Activated CD8-positive, alpha-beta memory T cell treated with anti-CD3 and anti-CD28 coated beads, Interleukin-2, amount 10 ng/mL, durations not matched to agents 7 days and 5 days (primary cell): Measurements from ENCODE around the gene FAM107B. TPM values are rescaled to one million over a fixed set of nuclear protein-coding genes. Genes with fewer than 3 reads are reported as not detected.
A peak's percentile ranks its signal among the peaks of the same experiment; 100 is the strongest.

Experiments used
- ATAC-seq: fragments of 150-1000 bp; cut with Tn5 transposase; one replicate; pipeline ENCODE4 v1.10.0; 2021; ENCODE audit warnings: moderate library complexity
- CTCF ChIA-PET: fragments of 350-600 bp; sonication (Branson Sonifier 250); formaldehyde crosslinking; loops from one replicate; lab custom pipeline; 2021; ENCODE audit warnings: antibody characterized with exemption; lab: Charles Lee
- DNase-seq: peaks from one replicate; pipeline ENCODE4 v3.0.0-alpha.2; 2020
- H3K27ac Mint-ChIP-seq: one replicate; pipeline ENCODE4 v1.8.0; 2021; ENCODE audit warnings: mild to moderate bottlenecking, mixed read lengths
- H3K27me3 Mint-ChIP-seq: one replicate; pipeline ENCODE4 v1.8.0; 2021; ENCODE audit warnings: mixed read lengths
- H3K36me3 Mint-ChIP-seq: one replicate; pipeline ENCODE4 v1.8.0; 2021; ENCODE audit warnings: mild to moderate bottlenecking, mixed read lengths
- H3K4me1 Mint-ChIP-seq: one replicate; pipeline ENCODE4 v1.8.0; 2021; ENCODE audit warnings: mixed read lengths
- H3K4me3 Mint-ChIP-seq: one replicate; pipeline ENCODE4 v1.8.0; 2021; ENCODE audit warnings: mild to moderate bottlenecking, moderate library complexity, mixed read lengths
- H3K9me3 Mint-ChIP-seq: one replicate; pipeline ENCODE4 v1.8.0; 2022; ENCODE audit warnings: low read depth, mixed read lengths
- total RNA-seq, 2 experiments: library from RNA; stranded (reverse); gene quantifications; one replicate each; pipeline ENCODE4 v1.2.3, GENCODE V29; 2021

The FAM107B gene
- total RNA-seq, 2 experiments from 2014 or later: 114 to 208 TPM

- H3K4me1 Mint-ChIP-seq: peaks cover 55% of the 10 kb centered on the region
- CTCF ChIA-PET: no interaction called here
- H3K36me3 Mint-ChIP-seq: peaks cover 45% of the 10 kb centered on the region
Measured at GRCh38 chr10:14530465-14530864, 244.2 kb downstream of the FAM107B start.

GRCh38 chr10:14529351-14529750 is 245.3 kb downstream of the FAM107B start:
- Mint-ChIP-seq H3K4me3 (no peak overlapping the region), H3K4me1 (peaks cover 59% of the 10 kb centered on the region), H3K27me3 (no peaks in the 10 kb centered on the region), H3K36me3 (peaks cover 43% of the 10 kb centered on the region), H3K27ac (no peak overlapping the region), H3K9me3 (no peaks in the 10 kb centered on the region)
- ATAC-seq (no peak), DNase-seq (no peak)
- CTCF ChIA-PET: interaction anchor here (0.9 to 1.6 kb wide), 7 partner anchors 8 to 294 kb away, joined by 3 to 9 read pairs (median 4); no protein-coding TSS in a partner anchor

More at GRCh38 chr10:14530465-14530864, 244.2 kb downstream of the FAM107B start:
- ATAC-seq (no peak), DNase-seq (no peak)
- Mint-ChIP-seq H3K27ac (no peak overlapping the region), H3K9me3 (no peaks in the 10 kb centered on the region), H3K4me3 (no peak overlapping the region), H3K27me3 (no peaks in the 10 kb centered on the region)

DNA sequence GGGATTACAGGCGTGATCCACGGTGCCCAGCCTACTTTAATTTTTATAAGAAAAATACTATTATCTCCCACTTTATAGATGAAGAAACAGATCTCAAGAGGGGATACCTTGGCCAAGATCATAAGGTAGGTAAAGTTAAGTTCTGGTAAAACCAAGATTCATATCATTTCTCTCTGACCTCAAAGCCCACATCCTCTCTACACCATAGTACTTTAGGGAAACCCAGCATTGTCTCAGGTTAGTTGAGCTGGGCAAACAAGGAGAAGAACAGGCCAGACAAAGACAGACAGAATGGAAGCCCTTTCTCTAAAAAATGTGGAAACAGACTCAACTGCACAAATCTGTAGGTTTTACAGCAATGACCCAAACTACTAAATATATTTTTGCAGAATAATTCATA is 246.2 kb downstream of the FAM107B start:
- Mint-ChIP-seq H3K27me3 (no peaks in the 10 kb centered on the region), H3K9me3 (no peaks in the 10 kb centered on the region), H3K4me1 (peaks cover 59% of the 10 kb centered on the region), H3K36me3 (peaks cover 43% of the 10 kb centered on the region), H3K27ac (peak overlapping the region; percentile 57), H3K4me3 (peak overlapping the region; percentile 3)
- DNase-seq (no peak), ATAC-seq (peak; percentile 94)
- CTCF ChIA-PET: interaction anchor here (1.1 to 1.6 kb wide), 6 partner anchors 9 to 295 kb away, joined by 3 to 9 read pairs (median 6); no protein-coding TSS in a partner anchor

DNA sequence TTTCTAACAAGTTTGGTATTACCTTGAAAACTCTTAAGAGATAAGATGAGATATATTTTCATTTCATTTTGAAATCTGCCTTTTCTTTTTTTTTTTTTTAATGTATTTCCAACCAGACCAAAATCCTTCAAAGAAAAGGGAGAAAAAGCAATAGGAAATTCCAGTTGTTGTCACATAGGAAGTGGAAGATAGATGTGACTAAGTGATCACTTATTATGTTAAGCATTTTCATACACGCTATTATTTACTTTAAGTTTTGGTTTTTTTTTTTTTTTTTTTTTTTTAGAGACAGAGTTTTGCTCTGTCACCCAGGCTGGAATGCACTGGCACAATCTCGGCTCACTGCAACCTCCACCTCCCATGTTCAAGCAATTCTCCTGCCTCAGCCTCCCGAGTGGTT is 246.8 kb downstream of the FAM107B start:
- H3K36me3 Mint-ChIP-seq: peaks cover 45% of the 10 kb centered on the region
- ATAC-seq (no peak), DNase-seq (no peak)
- no peaks in the 10 kb centered on the region for H3K27me3 Mint-ChIP-seq
- H3K4me3 Mint-ChIP-seq: no peak overlapping the region
- H3K9me3 Mint-ChIP-seq: no peaks in the 10 kb centered on the region
- H3K4me1 Mint-ChIP-seq: peaks cover 57% of the 10 kb centered on the region
- CTCF ChIA-PET: interaction anchor here (1.3 to 1.6 kb wide), 3 partner anchors 9 to 22 kb away, joined by 4 to 9 read pairs (median 7); no protein-coding TSS in a partner anchor
- peak overlapping the region; percentile 16 for H3K27ac Mint-ChIP-seq

GRCh38 chr10:14527134-14527844 is 247.4 kb downstream of the FAM107B start:
- peaks cover 55% of the 10 kb centered on the region for H3K4me1 Mint-ChIP-seq
- H3K4me3 Mint-ChIP-seq: no peak overlapping the region

GRCh38 chr10:14526326-14526725 is 248.4 kb downstream of the FAM107B start:
- H3K27me3 Mint-ChIP-seq: no peaks in the 10 kb centered on the region
- no peak overlapping the region for H3K27ac Mint-ChIP-seq
- H3K36me3 Mint-ChIP-seq: peaks cover 46% of the 10 kb centered on the region

More at GRCh38 chr10:14527134-14527844, 247.4 kb downstream of the FAM107B start:
- H3K9me3 Mint-ChIP-seq: no peaks in the 10 kb centered on the region
- ATAC-seq (no peak), DNase-seq (no peak)
- H3K27ac Mint-ChIP-seq: no peak overlapping the region
- CTCF ChIA-PET: interaction anchor here (0.7 to 1.3 kb wide), 2 partner anchors 19 to 295 kb away, joined by 3 read pairs; no protein-coding TSS in a partner anchor
- no peaks in the 10 kb centered on the region for H3K27me3 Mint-ChIP-seq
- peaks cover 41% of the 10 kb centered on the region for H3K36me3 Mint-ChIP-seq

GRCh38 chr10:14524691-14525324 is 249.9 kb downstream of the FAM107B start:
- no peak overlapping the region for H3K4me3 Mint-ChIP-seq
- H3K27ac Mint-ChIP-seq: no peak overlapping the region
- CTCF ChIA-PET: interaction anchor here (1.8 to 2.0 kb wide), 2 partner anchors 12 to 16 kb away, joined by 5 read pairs; no protein-coding TSS in a partner anchor
- H3K9me3 Mint-ChIP-seq: no peaks in the 10 kb centered on the region
- no peaks in the 10 kb centered on the region for H3K27me3 Mint-ChIP-seq
- DNase-seq (no peak), ATAC-seq (no peak)
- H3K4me1 Mint-ChIP-seq: peaks cover 37% of the 10 kb centered on the region
- peaks cover 52% of the 10 kb centered on the region for H3K36me3 Mint-ChIP-seq

More at GRCh38 chr10:14526326-14526725, 248.4 kb downstream of the FAM107B start:
- ATAC-seq: no peak
- peaks cover 50% of the 10 kb centered on the region for H3K4me1 Mint-ChIP-seq
- H3K9me3 Mint-ChIP-seq: no peaks in the 10 kb centered on the region
- CTCF ChIA-PET: interaction anchor here (1.3 kb wide), 1 partner anchor 18 kb away, joined by 3 read pairs; no protein-coding TSS in a partner anchor
- no peak for DNase-seq
- no peak overlapping the region for H3K4me3 Mint-ChIP-seq

DNA sequence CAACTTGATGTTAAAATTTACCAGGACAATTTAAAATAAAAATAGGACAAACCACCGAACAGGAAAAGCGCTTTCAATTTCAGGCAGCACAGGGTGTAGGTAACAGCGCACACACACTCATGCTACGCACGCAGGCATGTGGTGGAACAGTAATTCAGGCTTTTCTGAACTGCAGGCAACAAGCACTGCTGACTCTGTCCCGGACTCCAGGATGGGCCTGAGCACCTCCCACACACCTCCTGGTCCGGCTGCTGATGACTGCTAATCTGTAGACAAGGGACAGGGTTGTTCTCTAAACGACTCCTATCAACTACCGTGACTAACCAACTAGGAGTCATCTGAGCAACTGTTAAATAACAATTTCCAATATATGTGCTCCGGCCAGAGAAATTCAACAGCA is 251.4 kb downstream of the FAM107B start:
- H3K4me1 Mint-ChIP-seq: peaks cover 21% of the 10 kb centered on the region
- no peaks in the 10 kb centered on the region for H3K27me3 Mint-ChIP-seq
- no peak overlapping the region for H3K27ac Mint-ChIP-seq
- CTCF ChIA-PET: interaction anchor here (1.0 to 2.0 kb wide), 2 partner anchors 15 to 300 kb away, joined by 3 to 5 read pairs; no protein-coding TSS in a partner anchor
- H3K9me3 Mint-ChIP-seq: no peaks in the 10 kb centered on the region
- peaks cover 52% of the 10 kb centered on the region for H3K36me3 Mint-ChIP-seq
- DNase-seq (no peak), ATAC-seq (no peak)
- no peak overlapping the region for H3K4me3 Mint-ChIP-seq

- Mint-ChIP-seq H3K36me3 (peaks cover 56% of the 10 kb centered on the region), H3K27me3 (no peaks in the 10 kb centered on the region), H3K9me3 (no peaks in the 10 kb centered on the region), H3K4me1 (peaks cover 4% of the 10 kb centered on the region), H3K27ac (no peak overlapping the region), H3K4me3 (no peak overlapping the region)
- DNase-seq (no peak), ATAC-seq (no peak)
- CTCF ChIA-PET: interaction anchor here (2.0 kb wide), 1 partner anchor 17 kb away, joined by 4 read pairs; no protein-coding TSS in a partner anchor
Measured at GRCh38 chr10:14519785-14520184, 254.9 kb downstream of the FAM107B start.

- peaks cover 57% of the 10 kb centered on the region for H3K36me3 Mint-ChIP-seq
- DNase-seq (no peak), ATAC-seq (no peak)
- no peak overlapping the region for H3K4me3 Mint-ChIP-seq
- no peak overlapping the region for H3K27ac Mint-ChIP-seq
- peaks cover 1% of the 10 kb centered on the region for H3K4me1 Mint-ChIP-seq
- CTCF ChIA-PET: no interaction called here
- no peaks in the 10 kb centered on the region for H3K27me3 Mint-ChIP-seq
- no peaks in the 10 kb centered on the region for H3K9me3 Mint-ChIP-seq
Measured at GRCh38 chr10:14518149-14518548, 256.5 kb downstream of the FAM107B start.

DNA sequence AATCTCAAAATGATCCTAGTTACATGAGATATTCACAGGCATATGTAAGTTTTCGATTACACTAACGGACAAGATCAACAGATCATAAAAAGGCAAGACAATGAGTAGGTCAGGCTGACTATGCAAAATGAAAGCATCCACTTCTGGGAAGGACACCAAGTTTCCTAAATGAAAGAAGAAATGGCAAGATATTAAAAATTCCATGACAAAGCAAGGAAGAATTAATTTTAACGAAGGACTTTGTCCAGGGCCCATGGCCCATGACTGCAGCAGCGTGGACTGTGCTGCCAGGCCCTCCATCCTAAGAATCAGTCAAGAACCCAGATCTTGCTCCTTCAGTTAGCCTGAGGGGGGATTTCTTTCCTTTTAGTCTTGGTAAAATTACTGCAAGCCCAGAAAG is 261.6 kb downstream of the FAM107B start:
- Mint-ChIP-seq H3K27me3 (no peaks in the 10 kb centered on the region), H3K27ac (no peak overlapping the region), H3K36me3 (peaks cover 49% of the 10 kb centered on the region), H3K9me3 (peaks cover 3% of the 10 kb centered on the region), H3K4me3 (no peak overlapping the region), H3K4me1 (peaks cover 9% of the 10 kb centered on the region)
- DNase-seq (no peak), ATAC-seq (no peak)
- CTCF ChIA-PET: no interaction called here

DNA sequence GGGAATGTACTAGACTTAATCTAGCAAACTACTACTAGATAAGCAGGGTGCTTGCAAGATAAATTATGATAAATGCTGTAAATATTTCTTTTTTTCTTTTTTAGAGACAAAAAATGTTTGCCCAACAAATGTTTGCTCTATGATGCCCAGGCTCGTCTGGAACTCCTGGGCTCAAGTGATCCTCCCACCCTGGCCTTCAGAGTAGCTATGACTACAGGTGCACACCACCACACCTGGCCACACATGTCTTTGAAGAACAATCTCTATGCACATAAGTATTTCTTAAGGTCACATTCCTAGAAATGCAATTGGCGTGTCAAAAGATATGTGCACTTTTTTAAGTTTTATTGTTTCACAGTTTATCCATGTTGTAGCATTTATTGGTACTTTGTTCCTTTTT is 264.4 kb downstream of the FAM107B start:
- Mint-ChIP-seq H3K36me3 (peaks cover 38% of the 10 kb centered on the region), H3K27ac (no peak overlapping the region)
- CTCF ChIA-PET: interaction anchor here (3.2 kb wide), 1 partner anchor 26 kb away, joined by 7 read pairs; no protein-coding TSS in a partner anchor

DNA sequence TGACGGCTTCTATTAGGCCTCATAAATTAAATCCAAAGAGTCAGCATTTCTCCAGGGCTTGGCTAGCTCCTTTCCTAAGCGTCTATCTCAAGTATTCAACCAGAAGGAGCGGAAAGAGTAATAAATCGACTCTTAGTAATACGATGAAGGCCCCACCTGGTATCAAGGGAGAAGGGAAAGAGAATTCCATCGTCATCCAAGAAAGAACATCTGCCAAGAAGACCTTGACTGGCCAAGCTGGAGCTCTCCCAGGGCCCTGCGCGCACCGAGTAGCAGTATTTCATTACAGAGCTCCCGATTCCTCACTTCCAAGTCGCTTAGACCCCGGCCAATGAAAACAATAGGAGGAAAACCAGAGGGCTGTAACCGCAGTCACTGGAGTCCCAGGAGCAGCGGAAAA is 266.0 kb downstream of the FAM107B start:
- ATAC-seq (no peak), DNase-seq (no peak)
- no peak overlapping the region for H3K27ac Mint-ChIP-seq
- no peaks in the 10 kb centered on the region for H3K27me3 Mint-ChIP-seq
- no peak overlapping the region for H3K4me3 Mint-ChIP-seq
- peaks cover 36% of the 10 kb centered on the region for H3K36me3 Mint-ChIP-seq
- CTCF ChIA-PET: interaction anchor here (1.0 to 3.2 kb wide), 6 partner anchors 15 to 41 kb away, joined by 3 to 7 read pairs (median 5); no protein-coding TSS in a partner anchor
- peaks cover 3% of the 10 kb centered on the region for H3K9me3 Mint-ChIP-seq
- H3K4me1 Mint-ChIP-seq: peaks cover 23% of the 10 kb centered on the region

More for the DNA sequence above, 264.4 kb downstream of the FAM107B start:
- no peak for DNase-seq
- no peak overlapping the region for H3K4me3 Mint-ChIP-seq
- no peak for ATAC-seq
- H3K9me3 Mint-ChIP-seq: peaks cover 3% of the 10 kb centered on the region
- peaks cover 23% of the 10 kb centered on the region for H3K4me1 Mint-ChIP-seq
- no peaks in the 10 kb centered on the region for H3K27me3 Mint-ChIP-seq
